ENCODE data around the gene ARL8A. TPM values are rescaled to one million over a fixed set of nuclear protein-coding genes. Genes with fewer than 3 reads are reported as not detected.

Gene ARL8A
- total and polyA plus RNA-seq, 2 donors (not counting 1 experiment from before 2014, with no cell fraction given) = 67.6 to 70.7 TPM

- no peak within 1 kb of the TSS for H3K27ac ChIP-seq (ENCODE audit: low read length in 2 of 2)
- peaks cover 14 to 19% of the 10 kb centered on the region in 2 donors for H3K4me1 ChIP-seq (ENCODE audit: control insufficient read depth in 2 of 2, insufficient read depth in 2 of 2, low read length in 2 of 2)
- H3K9me3 Mint-ChIP-seq (ENCODE audit: insufficient read depth) = no peaks in the 10 kb centered on the region
- no peak within 1 kb of the TSS for H2AFZ ChIP-seq (ENCODE audit: insufficient read depth, low read depth, low read length, poor library complexity, severe bottlenecking)
- H4K20me1 ChIP-seq (ENCODE audit: control insufficient read depth, insufficient read depth, low read length, poor library complexity, severe bottlenecking) = no peaks in the 10 kb centered on the region
- peak within 1 kb of the TSS; percentile 63 for H3K4me2 ChIP-seq (replicated peaks; ENCODE audit: low read depth, low read length, poor library complexity, severe bottlenecking)
- 5% methylated on average over 57 of the region's 61 CpGs for WGBS (ENCODE audit: insufficient coverage)
- H3K27ac Mint-ChIP-seq = no peak within 1 kb of the TSS
- H3K4me3 Mint-ChIP-seq = peak within 1 kb of the TSS; percentile 58
- no peaks in the 10 kb centered on the region for H3K79me2 ChIP-seq (ENCODE audit: control insufficient read depth, insufficient read depth, low read length)
- H3K4me1 Mint-ChIP-seq = peaks cover 18% of the 10 kb centered on the region
- intact Hi-C loops (cut with micrococcal nuclease) = loop anchor here (1.0 kb wide), 2 partner anchors 122 to 526 kb away; no protein-coding TSS in a partner anchor
- TF ChIP-seq CTCF (IDR thresholded peaks at IDR 0.05) (no peak), EZH2 (IDR thresholded peaks at IDR 0.05; ENCODE audit: borderline replicate concordance, insufficient read depth, low read depth, low read length, poor library complexity, severe bottlenecking) (no peak)
- no peaks in the 10 kb centered on the region for H3K9me3 ChIP-seq (ENCODE audit: control extremely low read depth in 1 of 3, control insufficient read depth in 2 of 3, insufficient read depth in 1 of 3, low read length in 2 of 3)
- no peak for ATAC-seq (ENCODE audit: low read depth)
- H3K9ac ChIP-seq (ENCODE audit: low read length) = no peak within 1 kb of the TSS
- H3K27me3 Mint-ChIP-seq = peaks cover 57% of the 10 kb centered on the region
- ChIA-PET CTCF (interaction anchor here (0.8 to 2.7 kb wide), 14 partner anchors 8 to 525 kb away, joined by 3 to 71 read pairs (median 5); partner anchors contain the start of gene PTPN7), POLR2A (no interaction called here)
- DNase-seq = peak; percentile 33
- H3K36me3 ChIP-seq (replicated peaks in 1 of 2; ENCODE audit: control extremely low read depth in 1 of 2, control insufficient read depth in 1 of 2, extremely low read depth in 1 of 2, insufficient read depth in 2 of 2, low read length in 1 of 2) = no peaks in the 10 kb centered on the region
- no peak within 1 kb of the TSS for H3K4me3 ChIP-seq (ENCODE audit: control extremely low read depth in 1 of 5, extremely low read depth in 1 of 5, insufficient read depth in 1 of 5, low read depth in 2 of 5, low read length in 4 of 5)
- H3K27me3 ChIP-seq (replicated peaks in 1 of 4; ENCODE audit: control extremely low read depth in 1 of 4, control insufficient read depth in 3 of 4, insufficient read depth in 4 of 4, low read length in 3 of 4) = peaks cover 0 to 36% (median 10%) of the 10 kb centered on the region in 4 experiments
Measured at GRCh38 chr1:202193614-202194327, 49.2 kb upstream of the ARL8A start, which contains the start of gene LGR6. TSS of gene LGR6 (plus strand) at chr1:202193799. CDS start at chr1:202193990, 191 bp downstream.

Data from B cell (primary cell).